A549 (cell line): ENCODE results near the gene MACROD1. TPM values are rescaled to one million over a fixed set of nuclear protein-coding genes. Genes with fewer than 3 reads are reported as not detected.

Source experiments
- ATAC-seq, 2 experiments: fragments of 200-7000 bp in 1 of 2; fragments of >200 bp in 1 of 2; cut with Nextera tagmentation in 1 of 2; cut with Tn5 transposase in 1 of 2; 3 replicates each; pipeline versions ENCODE4 v1.8.0 to v1.9.1; 2018 to 2020; ENCODE audit warnings: mild to moderate bottlenecking in 1 of 2, moderate library complexity in 1 of 2
- CTCF ChIA-PET: fragments of 300-600 bp; sonication (Branson Sonifier 250); formaldehyde crosslinking; extraction: SDS; loops from one replicate; lab custom pipeline; 2021; ENCODE audit warnings: antibody characterized with exemption, inconsistent platforms; lab: Yijun Ruan, JAX
- POLR2A ChIA-PET: fragments of 350-600 bp; formaldehyde crosslinking; extraction: SDS; loops from one replicate; lab custom pipeline; 2021; ENCODE audit warnings: antibody characterized with exemption, inconsistent platforms; lab: Yijun Ruan, JAX
- DNase-seq, 2 experiments: peaks; one replicate each; pipeline versions ENCODE4 v3.0.0 to v3.0.0-alpha.2; 2011 to 2016; ENCODE audit warnings: low read depth in 1 of 2, low spot score in 1 of 2
- FAIRE-seq: peaks from 2 replicates; lab custom pipeline; 2011; peaks lifted over from hg19 to GRCh38; lab: Jason Lieb, UNC
- H3K27ac ChIP-seq, 2 experiments: fragments of >200 bp; sonication (Bioruptor Twin); formaldehyde crosslinking; 3 replicates each; pipeline ENCODE4 v1.5.1; 2016 to 2017
- H3K4me1 ChIP-seq: fragments of >200 bp; sonication (Bioruptor Twin); formaldehyde crosslinking; 3 replicates; pipeline ENCODE4 v1.6.1; 2016
- H3K4me2 ChIP-seq: fragments of >200 bp; sonication (Bioruptor Twin); formaldehyde crosslinking; 3 replicates; pipeline ENCODE4 v1.6.1; 2016
- H3K4me3 ChIP-seq: fragments of >200 bp; sonication (Bioruptor Twin); formaldehyde crosslinking; 3 replicates; pipeline ENCODE4 v1.5.1; 2016
- H3K9me3 ChIP-seq: fragments of >200 bp; sonication (Bioruptor Twin); formaldehyde crosslinking; 3 replicates; pipeline ENCODE4 v1.6.1; 2016
- BHLHE40 ChIP-seq: IDR thresholded peaks from 2 replicates; pipeline ENCODE4 v1.6.1; 2012; ENCODE audit warnings: low read depth, low read length, inconsistent platforms
- CBX2 ChIP-seq: fragments of 200-600 bp; sonication (generic); IDR thresholded peaks from 2 replicates; pipeline ENCODE4 v1.6.1; 2016; ENCODE audit warnings: low read depth, mild to moderate bottlenecking, borderline replicate concordance
- CEBPB ChIP-seq, 2 experiments: fragments of >200 bp in 1 of 2; sonication (Bioruptor Twin) in 1 of 2; formaldehyde crosslinking in 1 of 2; IDR thresholded peaks; 2 replicates each; pipeline ENCODE4 v1.6.1; 2012 to 2016
- CHD2 ChIP-seq: fragments of 150-350 bp; IDR thresholded peaks from 2 replicates; pipeline ENCODE4 v1.6.1; 2014; ENCODE audit warnings: low read length; ENCODE audit not compliant: partially characterized antibody
- EHF ChIP-seq: fragments of 250-450 bp; sonication (Bioruptor Pico); IDR thresholded peaks from 2 replicates; pipeline ENCODE4 v1.5.0; 2020; ENCODE audit warnings: mild to moderate bottlenecking
- EP300 ChIP-seq, 2 experiments: fragments of >200 bp; sonication (Bioruptor Twin); formaldehyde crosslinking; IDR thresholded peaks; 2 replicates in 1 of 2; 3 replicates in 1 of 2; pipeline ENCODE4 v1.6.1; 2016 to 2017
- ESRRA ChIP-seq: fragments of 150-350 bp; IDR thresholded peaks from 2 replicates; pipeline ENCODE4 v1.6.1; 2014; ENCODE audit warnings: mild to moderate bottlenecking, low read length, borderline replicate concordance
- FOSB ChIP-seq: fragments of 250-450 bp; sonication (Bioruptor Pico); IDR thresholded peaks from 2 replicates; pipeline ENCODE4 v1.5.0; 2020; ENCODE audit warnings: mild to moderate bottlenecking, moderate library complexity
- FOXS1 ChIP-seq: fragments of 250-450 bp; sonication (Bioruptor Pico); IDR thresholded peaks from 2 replicates; pipeline ENCODE4 v1.5.0; 2020; ENCODE audit warnings: mild to moderate bottlenecking, moderate library complexity
- HDAC2 ChIP-seq: fragments of 200-600 bp; sonication (generic); IDR thresholded peaks from 2 replicates; pipeline ENCODE4 v1.6.1; 2016
- HOXB13 ChIP-seq: fragments of 250-450 bp; sonication (Bioruptor Pico); IDR thresholded peaks from 2 replicates; pipeline ENCODE4 v1.5.0; 2020; ENCODE audit warnings: low read depth, mild to moderate bottlenecking, moderate library complexity
- HOXB5 ChIP-seq: fragments of 250-450 bp; sonication (Bioruptor Pico); IDR thresholded peaks from 2 replicates; pipeline ENCODE4 v1.5.0; 2020; ENCODE audit warnings: mild to moderate bottlenecking, moderate library complexity
- JUN ChIP-seq, 2 experiments: fragments of >200 bp; sonication (Bioruptor Twin); formaldehyde crosslinking; IDR thresholded peaks; 2 replicates in 1 of 2; 3 replicates in 1 of 2; pipeline ENCODE4 v1.6.1; 2016 to 2017
- KDM5A ChIP-seq: fragments of 200-600 bp; sonication (generic); IDR thresholded peaks from 2 replicates; pipeline ENCODE4 v1.6.1; 2016; ENCODE audit warnings: antibody characterized with exemption, mild to moderate bottlenecking
- MAZ ChIP-seq: fragments of 150-350 bp; IDR thresholded peaks from 2 replicates; pipeline ENCODE4 v1.6.1; 2014; ENCODE audit warnings: antibody characterized with exemption, low read depth, low read length, borderline replicate concordance
- MYC ChIP-seq: IDR thresholded peaks from 2 replicates; pipeline ENCODE4 v1.6.1; 2012; ENCODE audit warnings: mild to moderate bottlenecking, inconsistent platforms, low read length, improper control_type of control experiment, borderline replicate concordance
- NPAS2 ChIP-seq: fragments of 250-450 bp; sonication (Bioruptor Pico); IDR thresholded peaks from 2 replicates; pipeline ENCODE4 v1.8.0; 2022; ENCODE audit warnings: mild to moderate bottlenecking, moderate library complexity, borderline replicate concordance
- NR3C1 ChIP-seq: fragments of >200 bp; sonication (Bioruptor Twin); formaldehyde crosslinking; IDR thresholded peaks from 3 replicates; pipeline ENCODE4 v1.6.1; 2017
- PHF8 ChIP-seq: fragments of 200-600 bp; sonication (generic); IDR thresholded peaks from 2 replicates; pipeline ENCODE4 v1.6.1; 2016; ENCODE audit warnings: low read depth, mild to moderate bottlenecking, antibody characterized with exemption, moderate library complexity, borderline replicate concordance
- POLR2A ChIP-seq: IDR thresholded peaks from 2 replicates; pipeline ENCODE4 v1.6.1; 2012; ENCODE audit warnings: mild to moderate bottlenecking, low read length
- RAD21 ChIP-seq, 2 experiments: fragments of >200 bp in 1 of 2; sonication (Bioruptor Twin) in 1 of 2; formaldehyde crosslinking in 1 of 2; IDR thresholded peaks in 1 of 2; conservative IDR thresholded peaks in 1 of 2; 2 replicates in 1 of 2; 3 replicates in 1 of 2; pipeline ENCODE4 v1.6.1; 2012 to 2018; ENCODE audit warnings: inconsistent platforms in 1 of 2
- RARB ChIP-seq: fragments of 250-450 bp; sonication (Bioruptor Pico); IDR thresholded peaks from 2 replicates; pipeline ENCODE4 v1.8.0; 2021; ENCODE audit warnings: mild to moderate bottlenecking, moderate library complexity
- RCOR1 ChIP-seq: fragments of 150-350 bp; IDR thresholded peaks from 2 replicates; pipeline ENCODE4 v1.6.1; 2014; ENCODE audit warnings: antibody characterized with exemption, low read length, low read depth
- RNF2 ChIP-seq: fragments of 200-600 bp; sonication (generic); IDR thresholded peaks from 2 replicates; pipeline ENCODE4 v1.6.1; 2016; ENCODE audit warnings: low read depth, mild to moderate bottlenecking, antibody characterized with exemption, moderate library complexity, borderline replicate concordance
- SMC3 ChIP-seq: fragments of >200 bp; sonication (Bioruptor Twin); formaldehyde crosslinking; IDR thresholded peaks from 3 replicates; pipeline ENCODE4 v1.6.1; 2018; ENCODE audit warnings: inconsistent platforms
- TFCP2L1 ChIP-seq: fragments of 250-450 bp; sonication (Bioruptor Pico); IDR thresholded peaks from 2 replicates; pipeline ENCODE4 v1.5.0; 2021; ENCODE audit warnings: mild to moderate bottlenecking
- TP53 ChIP-seq: fragments of 250-450 bp; sonication (Bioruptor Pico); IDR thresholded peaks from 2 replicates; pipeline ENCODE4 v1.5.0; 2021; ENCODE audit warnings: mild to moderate bottlenecking, moderate library complexity
- WGBS: methylation state at CpG from one replicate; pipeline ENCODE4 v1.1.6; 2017; ENCODE audit errors: missing lambda C conversion rate; 5-methylcytosine and 5-hydroxymethylcytosine counted together
- polyA plus RNA-seq, 4 experiments: library from polyadenylated mRNA; depleted of rRNA in 3 of 4; stranded (reverse); fragments of >200 nt; fragmentation: RNase III in 1 of 4; extraction: RNeasy Plus Mini Kit Qiagen cat#74134 plus additional on column Dnase treatment in 1 of 4; gene quantifications; 2 replicates in 3 of 4; 3 replicates in 1 of 4; pipeline ENCODE4 v1.2.3, GENCODE V29; 2011 to 2017
- TF ChIP-seq, protein P1 (sequence below): IDR thresholded peaks from 2 replicates; pipeline ENCODE4 v1.6.1; 2012; ENCODE audit warnings: low read depth, borderline replicate concordance
- TF ChIP-seq, protein P2 (sequence below): IDR thresholded peaks from 2 replicates; pipeline ENCODE4 v1.6.1; 2012
- TF ChIP-seq, protein P3 (sequence below): IDR thresholded peaks from 2 replicates; pipeline ENCODE4 v1.6.1; 2012
- TF ChIP-seq, protein P4 (sequence below): fragments of 250-450 bp; sonication (Bioruptor Pico); IDR thresholded peaks from 2 replicates; pipeline ENCODE4 v1.5.0; 2021; ENCODE audit warnings: mild to moderate bottlenecking, moderate library complexity, borderline replicate concordance
- TF ChIP-seq, protein P5 (sequence below): fragments of 450-650 bp; IDR thresholded peaks from 2 replicates; pipeline ENCODE4 v1.6.1; 2014; ENCODE audit warnings: antibody characterized with exemption
- TF ChIP-seq, protein P6 (sequence below): fragments of 250-450 bp; sonication (Bioruptor Pico); IDR thresholded peaks from 2 replicates; pipeline ENCODE4 v1.5.0; 2020; ENCODE audit warnings: low read depth, mild to moderate bottlenecking, moderate library complexity

MACROD1 gene
- polyA plus RNA-seq, 2 of the 4 experiments (the other 2 are of a cell fraction), result 15.1 to 16.6 TPM

DNA sequence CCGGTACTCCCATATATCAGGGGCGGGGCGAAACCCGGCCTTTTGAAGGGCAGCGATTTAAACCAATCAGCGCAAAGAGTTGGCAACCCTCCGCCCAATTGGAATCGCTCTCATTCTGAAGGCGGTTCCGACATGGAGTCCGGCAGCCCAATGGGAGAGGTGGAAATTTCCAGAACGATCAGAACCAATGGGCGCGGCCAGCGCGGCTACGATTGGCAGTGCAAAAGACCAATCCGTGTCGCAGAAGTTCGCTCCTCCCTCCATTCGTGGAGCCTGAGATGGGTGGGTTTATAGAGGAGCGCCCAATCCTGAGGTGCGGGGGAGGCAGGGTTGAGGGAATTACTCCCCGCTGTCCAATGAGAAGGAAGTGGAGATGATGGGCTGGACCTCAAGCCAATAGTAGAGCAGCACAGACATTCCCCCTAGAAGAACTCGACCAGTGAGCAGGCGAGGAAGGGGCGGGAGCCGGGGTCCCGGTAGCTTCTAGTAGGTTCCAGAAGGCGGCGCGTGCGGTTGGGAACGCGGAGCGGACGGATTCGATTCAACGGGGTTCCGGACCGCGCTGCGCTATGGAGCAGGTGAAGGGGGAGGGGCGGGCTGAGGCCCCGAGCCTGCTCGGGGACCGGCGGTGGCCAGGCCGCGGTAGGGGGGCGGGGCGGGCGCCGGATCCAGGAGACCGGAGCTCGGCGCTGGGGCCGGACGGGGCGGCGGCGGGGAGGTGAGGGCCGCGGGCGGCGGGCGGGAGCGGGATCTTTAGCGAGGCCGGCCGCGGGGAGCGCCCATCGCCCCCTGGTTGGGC, 20.0 kb upstream of the MACROD1 start, which contains the start of gene STIP1 (continued):
- no peak for TF ChIP-seq SMC3

DNA sequence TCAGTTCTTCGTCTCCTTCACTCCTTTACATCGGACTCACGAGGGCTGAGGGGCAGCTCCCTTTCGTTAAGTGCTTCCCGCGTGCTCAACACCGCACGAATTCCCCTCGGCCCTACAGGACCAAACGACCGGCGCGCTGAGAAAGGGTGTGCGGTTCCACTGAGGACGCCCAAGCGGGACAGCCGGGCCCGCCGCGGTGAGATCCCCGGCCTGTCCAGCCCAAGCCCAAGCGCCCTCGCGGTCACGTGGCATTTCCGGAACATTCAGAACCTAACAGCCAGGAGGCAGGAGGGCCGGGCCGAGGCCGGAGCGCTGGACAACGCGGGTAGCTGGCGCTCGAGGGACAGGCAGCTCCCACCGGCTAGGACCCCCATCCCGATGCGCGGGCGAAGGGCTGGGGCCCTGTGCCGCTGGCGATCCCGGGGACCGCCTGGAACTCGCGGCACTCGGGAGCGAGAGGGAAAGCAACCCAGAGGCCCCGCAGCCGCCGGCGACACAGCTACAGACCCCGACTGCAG, 19.3 kb upstream of the MACROD1 start:
- Histone ChIP-seq H3K27ac (peak overlapping the region; percentile 79 to 96), H3K4me2 (peak overlapping the region; percentile 81), H3K4me1 (peaks cover 29% of the 10 kb centered on the region), H3K4me3 (peak overlapping the region; percentile 52), H3K9me3 (no peaks in the 10 kb centered on the region)
- ChIA-PET POLR2A (interaction anchor here (0.6 to 2.3 kb wide), 22 partner anchors 9 to 246 kb away, joined by 3 to 22 read pairs (median 4); partner anchors contain the start of genes COX8A, FKBP2, GPR137 and MACROD1), CTCF (interaction anchor here (0.6 to 3.4 kb wide), 19 partner anchors 10 to 781 kb away, joined by 3 to 29 read pairs (median 4); partner anchors contain the start of genes FERMT3, FKBP2 and MACROD1)
- peak; percentile 63 to 69 for ATAC-seq
- FAIRE-seq, result no peak
- WGBS, result 4% methylated on average over 22 of the region's 52 CpGs
- peak; percentile 76 to 90 for DNase-seq
- TF ChIP-seq, protein P1, sequence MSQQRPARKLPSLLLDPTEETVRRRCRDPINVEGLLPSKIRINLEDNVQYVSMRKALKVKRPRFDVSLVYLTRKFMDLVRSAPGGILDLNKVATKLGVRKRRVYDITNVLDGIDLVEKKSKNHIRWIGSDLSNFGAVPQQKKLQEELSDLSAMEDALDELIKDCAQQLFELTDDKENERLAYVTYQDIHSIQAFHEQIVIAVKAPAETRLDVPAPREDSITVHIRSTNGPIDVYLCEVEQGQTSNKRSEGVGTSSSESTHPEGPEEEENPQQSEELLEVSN, result peak; percentile 98
- no peak for TF ChIP-seq FOSB (CRISPR knock-in tag)
- no peak for TF ChIP-seq TFCP2L1 (CRISPR knock-in tag)
- no peak for TF ChIP-seq RAD21 (conservative IDR thresholded peaks at IDR 0.05 in 1 of 2, IDR thresholded peaks at IDR 0.05 in 1 of 2)
- no peak for TF ChIP-seq NR3C1
- TF ChIP-seq RCOR1, result no peak
- TF ChIP-seq HOXB13 (CRISPR knock-in tag), result peak; percentile 74; the same call in 1 of the 2 replicates
- no peak for TF ChIP-seq ESRRA
- TF ChIP-seq, protein P2, sequence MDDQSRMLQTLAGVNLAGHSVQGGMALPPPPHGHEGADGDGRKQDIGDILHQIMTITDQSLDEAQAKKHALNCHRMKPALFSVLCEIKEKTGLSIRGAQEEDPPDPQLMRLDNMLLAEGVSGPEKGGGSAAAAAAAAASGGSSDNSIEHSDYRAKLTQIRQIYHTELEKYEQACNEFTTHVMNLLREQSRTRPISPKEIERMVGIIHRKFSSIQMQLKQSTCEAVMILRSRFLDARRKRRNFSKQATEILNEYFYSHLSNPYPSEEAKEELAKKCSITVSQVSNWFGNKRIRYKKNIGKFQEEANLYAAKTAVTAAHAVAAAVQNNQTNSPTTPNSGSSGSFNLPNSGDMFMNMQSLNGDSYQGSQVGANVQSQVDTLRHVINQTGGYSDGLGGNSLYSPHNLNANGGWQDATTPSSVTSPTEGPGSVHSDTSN, result no peak
- TF ChIP-seq, protein P3, sequence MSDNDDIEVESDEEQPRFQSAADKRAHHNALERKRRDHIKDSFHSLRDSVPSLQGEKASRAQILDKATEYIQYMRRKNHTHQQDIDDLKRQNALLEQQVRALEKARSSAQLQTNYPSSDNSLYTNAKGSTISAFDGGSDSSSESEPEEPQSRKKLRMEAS, result peak; percentile 99
- no peak for TF ChIP-seq CEBPB (IDR thresholded peaks at IDR 0.05)
- no peak for TF ChIP-seq MAZ
- TF ChIP-seq, protein P4, sequence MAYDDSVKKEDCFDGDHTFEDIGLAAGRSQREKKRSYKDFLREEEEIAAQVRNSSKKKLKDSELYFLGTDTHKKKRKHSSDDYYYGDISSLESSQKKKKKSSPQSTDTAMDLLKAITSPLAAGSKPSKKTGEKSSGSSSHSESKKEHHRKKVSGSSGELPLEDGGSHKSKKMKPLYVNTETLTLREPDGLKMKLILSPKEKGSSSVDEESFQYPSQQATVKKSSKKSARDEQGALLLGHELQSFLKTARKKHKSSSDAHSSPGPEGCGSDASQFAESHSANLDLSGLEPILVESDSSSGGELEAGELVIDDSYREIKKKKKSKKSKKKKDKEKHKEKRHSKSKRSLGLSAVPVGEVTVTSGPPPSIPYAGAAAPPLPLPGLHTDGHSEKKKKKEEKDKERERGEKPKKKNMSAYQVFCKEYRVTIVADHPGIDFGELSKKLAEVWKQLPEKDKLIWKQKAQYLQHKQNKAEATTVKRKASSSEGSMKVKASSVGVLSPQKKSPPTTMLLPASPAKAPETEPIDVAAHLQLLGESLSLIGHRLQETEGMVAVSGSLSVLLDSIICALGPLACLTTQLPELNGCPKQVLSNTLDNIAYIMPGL (CRISPR knock-in tag), result peak; percentile 39; the same call in 1 of the 2 replicates
- peak; percentile 92 to 96 for TF ChIP-seq JUN (IDR thresholded peaks at IDR 0.05)
- TF ChIP-seq BHLHE40, result no peak
- TF ChIP-seq, protein P5, sequence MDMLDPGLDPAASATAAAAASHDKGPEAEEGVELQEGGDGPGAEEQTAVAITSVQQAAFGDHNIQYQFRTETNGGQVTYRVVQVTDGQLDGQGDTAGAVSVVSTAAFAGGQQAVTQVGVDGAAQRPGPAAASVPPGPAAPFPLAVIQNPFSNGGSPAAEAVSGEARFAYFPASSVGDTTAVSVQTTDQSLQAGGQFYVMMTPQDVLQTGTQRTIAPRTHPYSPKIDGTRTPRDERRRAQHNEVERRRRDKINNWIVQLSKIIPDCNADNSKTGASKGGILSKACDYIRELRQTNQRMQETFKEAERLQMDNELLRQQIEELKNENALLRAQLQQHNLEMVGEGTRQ, result peak; percentile 90
- TF ChIP-seq POLR2A, result peak; percentile 99
- TF ChIP-seq MYC, result peak; percentile 61; the same call in 1 of the 2 replicates
- TF ChIP-seq KDM5A, result no peak
- no peak for TF ChIP-seq HDAC2
- TF ChIP-seq NPAS2 (CRISPR knock-in tag), result peak; percentile 57; the same call in 1 of the 2 replicates
- no peak; the same call in 1 of the 2 replicates for TF ChIP-seq FOXS1 (CRISPR knock-in tag)
- no peak for TF ChIP-seq CBX2
- TF ChIP-seq, protein P6, sequence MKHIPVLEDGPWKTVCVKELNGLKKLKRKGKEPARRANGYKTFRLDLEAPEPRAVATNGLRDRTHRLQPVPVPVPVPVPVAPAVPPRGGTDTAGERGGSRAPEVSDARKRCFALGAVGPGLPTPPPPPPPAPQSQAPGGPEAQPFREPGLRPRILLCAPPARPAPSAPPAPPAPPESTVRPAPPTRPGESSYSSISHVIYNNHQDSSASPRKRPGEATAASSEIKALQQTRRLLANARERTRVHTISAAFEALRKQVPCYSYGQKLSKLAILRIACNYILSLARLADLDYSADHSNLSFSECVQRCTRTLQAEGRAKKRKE (CRISPR knock-in tag), result peak; percentile 76; the same call in 1 of the 2 replicates
- peak; percentile 75; the same call in 1 of the 2 replicates for TF ChIP-seq EHF
- TF ChIP-seq CHD2, result no peak
- peak; percentile 73; the same call in 1 of the 2 replicates for TF ChIP-seq HOXB5
- no peak for TF ChIP-seq EP300 (IDR thresholded peaks at IDR 0.05)
- 0 out of 2 replicates have a peak, but pooled peaks have one; percentile 51 for TF ChIP-seq RARB (CRISPR knock-in tag)
- peak; percentile 97 for TF ChIP-seq PHF8
- peak; percentile 88; the same call in 1 of the 2 replicates for TF ChIP-seq RNF2
- peak; percentile 91 for TF ChIP-seq TP53 (CRISPR knock-in tag)
